ENCODE results near the gene KLHL3. TPM values are rescaled to one million over a fixed set of nuclear protein-coding genes. Genes with fewer than 3 reads are reported as not detected.

The KLHL3 gene
- total RNA-seq, 1 donor from 2014 or later, result 8.9 TPM

- Mint-ChIP-seq H3K4me3 (ENCODE audit: unreplicated experiment) (peak overlapping the region; percentile 17), H3K36me3 (ENCODE audit: low read depth, unreplicated experiment) (peaks cover 4% of the 10 kb centered on the region), H3K9me3 (ENCODE audit: unreplicated experiment) (no peaks in the 10 kb centered on the region), H3K27me3 (ENCODE audit: low read depth, unreplicated experiment) (no peaks in the 10 kb centered on the region), H3K4me1 (ENCODE audit: low read depth, unreplicated experiment) (peaks cover 36% of the 10 kb centered on the region), H3K27ac (ENCODE audit: unreplicated experiment) (no peak overlapping the region)
- peaks cover 37% of the 10 kb centered on the region for H3K4me1 ChIP-seq (ENCODE audit: insufficient read depth, low read length)
- TF ChIP-seq CTCF (IDR thresholded peaks at IDR 0.05; ENCODE audit: insufficient read depth, low read depth, low read length) (no peak), EZH2 (IDR thresholded peaks at IDR 0.05; ENCODE audit: insufficient read depth, low read length) (no peak)
- no peaks in the 10 kb centered on the region for H3K36me3 ChIP-seq (ENCODE audit: insufficient read depth, low read length)
- H4K20me1 ChIP-seq (ENCODE audit: insufficient read depth, low read length), result no peaks in the 10 kb centered on the region
- peak overlapping the region; percentile 82 for H3K27ac ChIP-seq (ENCODE audit: low read depth, low read length)
- H3K9me3 ChIP-seq (ENCODE audit: insufficient read depth, low read depth, low read length), result no peaks in the 10 kb centered on the region
- no peaks in the 10 kb centered on the region for H3K79me2 ChIP-seq (ENCODE audit: insufficient read depth, low read length)
- H3K4me3 ChIP-seq (ENCODE audit: insufficient read depth, low read depth, low read length), result peak overlapping the region; percentile 3
- H2AFZ ChIP-seq (ENCODE audit: low read depth, low read length), result peak overlapping the region; percentile 6
- DNase-seq (ENCODE audit: low read depth) (peak; percentile 95), FAIRE-seq (peak; percentile 71)
- peak overlapping the region; percentile 70 for H3K4me2 ChIP-seq (ENCODE audit: low read length)
- peak overlapping the region; percentile 47 for H3K9ac ChIP-seq (ENCODE audit: low read length)
- H3K27me3 ChIP-seq (ENCODE audit: insufficient read depth, low read length), result no peaks in the 10 kb centered on the region
These were observed 116.6 kb downstream of the KLHL3 start for GRCh38 chr5:137619191-137619870.

DNA sequence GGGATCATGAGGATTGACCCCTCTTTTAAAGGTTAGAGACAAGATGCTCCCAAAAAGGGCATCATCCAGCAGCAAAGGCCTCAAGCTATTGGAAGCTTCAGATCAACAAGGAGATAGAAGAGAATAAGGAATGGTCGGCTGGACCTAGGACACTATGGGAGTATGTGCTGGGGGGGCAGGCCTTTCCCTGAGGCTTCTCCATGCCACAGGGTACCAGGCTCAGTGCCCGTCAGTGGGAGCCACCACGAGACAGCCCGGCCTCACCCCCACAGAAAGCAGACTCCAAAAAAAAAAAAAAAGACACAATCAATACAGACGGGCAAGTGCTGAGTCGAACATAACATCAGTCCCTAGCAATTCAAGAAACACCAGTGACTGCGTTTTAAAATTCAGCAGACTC lies 117.4 kb downstream of the KLHL3 start:
- H3K27ac Mint-ChIP-seq (ENCODE audit: unreplicated experiment), result peak overlapping the region; percentile 23
- Histone ChIP-seq H3K4me3 (ENCODE audit: insufficient read depth, low read depth, low read length) (no peak overlapping the region), H3K4me2 (ENCODE audit: low read length) (no peak overlapping the region), H3K9me3 (ENCODE audit: insufficient read depth, low read depth, low read length) (no peaks in the 10 kb centered on the region), H3K4me1 (ENCODE audit: insufficient read depth, low read length) (peaks cover 37% of the 10 kb centered on the region), H2AFZ (ENCODE audit: low read depth, low read length) (no peak overlapping the region), H3K79me2 (ENCODE audit: insufficient read depth, low read length) (no peaks in the 10 kb centered on the region), H3K9ac (ENCODE audit: low read length) (peak overlapping the region; percentile 13), H3K27ac (ENCODE audit: low read depth, low read length) (peak overlapping the region; percentile 61), H3K36me3 (ENCODE audit: insufficient read depth, low read length) (no peaks in the 10 kb centered on the region), H3K27me3 (ENCODE audit: insufficient read depth, low read length) (no peaks in the 10 kb centered on the region), H4K20me1 (ENCODE audit: insufficient read depth, low read length) (no peaks in the 10 kb centered on the region)
- TF ChIP-seq EZH2 (IDR thresholded peaks at IDR 0.05; ENCODE audit: insufficient read depth, low read length), result no peak
- no peak for TF ChIP-seq CTCF (IDR thresholded peaks at IDR 0.05; ENCODE audit: insufficient read depth, low read depth, low read length)
- peaks cover 3% of the 10 kb centered on the region for H3K27me3 Mint-ChIP-seq (ENCODE audit: low read depth, unreplicated experiment)
- FAIRE-seq, result no peak
- no peak for DNase-seq (ENCODE audit: low read depth)
- H3K36me3 Mint-ChIP-seq (ENCODE audit: low read depth, unreplicated experiment), result peaks cover 4% of the 10 kb centered on the region
- H3K4me1 Mint-ChIP-seq (ENCODE audit: low read depth, unreplicated experiment), result peaks cover 40% of the 10 kb centered on the region
- H3K4me3 Mint-ChIP-seq (ENCODE audit: unreplicated experiment), result no peak overlapping the region
- no peaks in the 10 kb centered on the region for H3K9me3 Mint-ChIP-seq (ENCODE audit: unreplicated experiment)

GRCh38 chr5:137617528-137618205 lies 118.2 kb downstream of the KLHL3 start:
- DNase-seq (ENCODE audit: low read depth) (peak; percentile 64), FAIRE-seq (peak; percentile 54)
- Histone ChIP-seq H3K9ac (ENCODE audit: low read length) (no peak overlapping the region), H3K36me3 (ENCODE audit: insufficient read depth, low read length) (no peaks in the 10 kb centered on the region), H3K9me3 (ENCODE audit: insufficient read depth, low read depth, low read length) (no peaks in the 10 kb centered on the region), H3K4me1 (ENCODE audit: insufficient read depth, low read length) (peaks cover 35% of the 10 kb centered on the region), H3K4me2 (ENCODE audit: low read length) (peak overlapping the region; percentile 30), H4K20me1 (ENCODE audit: insufficient read depth, low read length) (no peaks in the 10 kb centered on the region), H2AFZ (ENCODE audit: low read depth, low read length) (no peak overlapping the region), H3K4me3 (ENCODE audit: insufficient read depth, low read depth, low read length) (no peak overlapping the region), H3K79me2 (ENCODE audit: insufficient read depth, low read length) (no peaks in the 10 kb centered on the region), H3K27ac (ENCODE audit: low read depth, low read length) (peak overlapping the region; percentile 61), H3K27me3 (ENCODE audit: insufficient read depth, low read length) (no peaks in the 10 kb centered on the region)
- no peak for TF ChIP-seq EZH2 (IDR thresholded peaks at IDR 0.05; ENCODE audit: insufficient read depth, low read length)
- peaks cover 5% of the 10 kb centered on the region for H3K27me3 Mint-ChIP-seq (ENCODE audit: low read depth, unreplicated experiment)
- peaks cover 4% of the 10 kb centered on the region for H3K36me3 Mint-ChIP-seq (ENCODE audit: low read depth, unreplicated experiment)
- H3K4me3 Mint-ChIP-seq (ENCODE audit: unreplicated experiment), result no peak overlapping the region
- peaks cover 39% of the 10 kb centered on the region for H3K4me1 Mint-ChIP-seq (ENCODE audit: low read depth, unreplicated experiment)
- no peak overlapping the region for H3K27ac Mint-ChIP-seq (ENCODE audit: unreplicated experiment)
- H3K9me3 Mint-ChIP-seq (ENCODE audit: unreplicated experiment), result no peaks in the 10 kb centered on the region

Data from astrocyte (in vitro differentiated cells and primary cell).